Measurements from ENCODE around the gene INTS1. TPM values are rescaled to one million over a fixed set of nuclear protein-coding genes. Genes with fewer than 3 reads are reported as not detected.

The INTS1 gene
- total RNA-seq (2022; extraction: Qiagen RNA extraction; ENCODE audit: low read depth) = 41.0 to 63.9 TPM (median 62.3 TPM) in 5 replicates

GRCh38 chr7:1503816-1504775 is at the start of gene INTS1:
Gene INTS1, minus strand, starts transcription at chr7:1504389. Its CDS starts 429 bp downstream, at chr7:1503960.

DNA sequence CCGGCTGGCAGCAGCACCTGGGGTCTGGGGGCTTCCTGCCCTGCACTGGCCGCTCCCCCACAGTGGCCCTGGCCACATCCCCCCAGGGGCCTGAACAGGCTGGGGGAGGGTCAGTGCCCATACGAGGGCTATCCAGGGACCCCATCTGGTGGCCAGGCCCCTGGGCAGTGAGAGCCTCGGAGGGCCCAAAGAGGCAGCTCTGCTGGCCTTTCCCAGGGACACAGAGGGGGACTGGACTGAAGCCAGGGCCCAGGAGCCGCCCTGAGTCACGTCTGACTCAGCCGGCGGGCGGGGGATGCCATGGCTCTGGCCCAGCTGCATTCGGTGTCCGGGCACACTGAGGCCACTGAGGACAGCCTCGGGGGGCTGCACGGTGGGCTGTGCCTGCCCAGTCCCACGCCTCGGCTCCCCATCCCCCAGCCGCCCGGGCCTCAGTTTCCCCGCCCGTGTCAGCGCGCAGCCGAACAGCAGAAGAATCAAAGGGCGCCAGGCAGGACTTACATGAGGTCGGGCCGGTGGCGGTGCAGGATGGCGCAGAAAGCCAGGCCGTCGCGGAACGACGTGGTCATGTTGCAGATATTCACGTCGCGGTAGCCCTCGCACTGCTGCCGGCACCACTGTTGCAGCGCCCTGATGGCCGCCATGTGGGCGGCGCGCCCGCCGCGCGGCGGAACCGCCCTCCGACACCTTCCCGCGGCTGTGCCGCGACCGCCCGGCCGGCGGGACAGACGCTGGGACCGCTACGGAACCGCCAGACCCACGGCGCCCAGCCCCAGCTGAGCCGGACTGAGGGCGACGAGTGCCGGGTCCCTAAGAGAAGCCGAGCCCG is 45.3 kb downstream of the INTS1 start, which contains the start of gene MICALL2:
Gene MICALL2 (minus strand): TSS at position 788 of the 829 bp plus-strand sequence. CDS start 144 bp downstream, at position 644.

Other genes with a start within 250 kb of the INTS1 start
- 19.8 to 31.5 TPM (median 26.5 TPM) in 5 replicates for gene MICALL2, start 44.9 kb downstream of the INTS1 start, total RNA-seq (2022; extraction: Qiagen RNA extraction; ENCODE audit: low read depth)
- 53.5 to 106 TPM (median 89.6 TPM) in 5 replicates for gene MAFK, start 26.3 kb upstream of the INTS1 start, total RNA-seq (2022; extraction: Qiagen RNA extraction; ENCODE audit: low read depth)
- gene TMEM184A, start 51.8 kb upstream of the INTS1 start, total RNA-seq (2022; extraction: Qiagen RNA extraction; ENCODE audit: low read depth) = 9.0 to 17.3 TPM (median 12.6 TPM) in 5 replicates
- 82.9 to 114 TPM (median 108 TPM) in 5 replicates for gene PSMG3, start 65.6 kb upstream of the INTS1 start, total RNA-seq (2022; extraction: Qiagen RNA extraction; ENCODE audit: low read depth)
- 0.32 to 0.59 TPM (median 0.39 TPM) in 5 replicates for gene ELFN1, start 165.9 kb upstream of the INTS1 start, total RNA-seq (2022; extraction: Qiagen RNA extraction; ENCODE audit: low read depth)